AG04450 (cell line): ENCODE measurements around the gene GOLGA1. TPM values are rescaled to one million over a fixed set of nuclear protein-coding genes. Genes with fewer than 3 reads are reported as not detected.
"Not testable (repeated sequence)": the region's sequence is repeated elsewhere in the genome, so short reads cannot be mapped to it uniquely, and the experiment has no call there.

Experiments used
- CTCF ChIA-PET: fragments of 300-600, 350-600 bp; formaldehyde crosslinking; extraction: SDS; loops from one replicate; lab custom pipeline; 2022; ENCODE audit warnings: antibody characterized with exemption, inconsistent platforms; lab: Charles Lee
- POLR2A ChIA-PET: fragments of 350-600 bp; formaldehyde crosslinking; extraction: SDS; loops from one replicate; lab custom pipeline; 2021; ENCODE audit warnings: antibody characterized with exemption, inconsistent platforms; lab: Yijun Ruan, JAX
- DNase-seq: peaks from one replicate; pipeline ENCODE4 v3.0.0-alpha.2; 2011; ENCODE audit warnings: low read depth, low spot score
- H3K27ac ChIP-seq: one replicate; pipeline ENCODE4 v1.5.1; 2012; ENCODE audit warnings: low read depth, low read length, control low read depth
- H3K27me3 ChIP-seq: one replicate; pipeline ENCODE4 v1.6.0; 2012; ENCODE audit warnings: low read length; ENCODE audit not compliant: control insufficient read depth, insufficient read depth
- H3K4me3 ChIP-seq: 2 replicates; pipeline ENCODE4 v1.5.1; 2011; ENCODE audit warnings: mild to moderate bottlenecking, low read depth, low read length, control low read depth
- H3K9me3 ChIP-seq: 2 replicates; pipeline ENCODE4 v1.5.1; 2012; ENCODE audit warnings: low read length; ENCODE audit not compliant: control insufficient read depth, insufficient read depth
- polyA plus RNA-seq: library from polyadenylated mRNA; depleted of rRNA; stranded (reverse); fragments of >200 nt; gene quantifications from 2 replicates; pipeline ENCODE4 v1.2.3, GENCODE V29; 2011
- TF ChIP-seq, protein P1 (sequence below): IDR thresholded peaks from 2 replicates; pipeline ENCODE4 v1.5.1; 2011; ENCODE audit warnings: low read depth, low read length, control low read depth, inconsistent platforms

GOLGA1 gene
- polyA plus RNA-seq, 1 experiment = 13.1 TPM

DNA sequence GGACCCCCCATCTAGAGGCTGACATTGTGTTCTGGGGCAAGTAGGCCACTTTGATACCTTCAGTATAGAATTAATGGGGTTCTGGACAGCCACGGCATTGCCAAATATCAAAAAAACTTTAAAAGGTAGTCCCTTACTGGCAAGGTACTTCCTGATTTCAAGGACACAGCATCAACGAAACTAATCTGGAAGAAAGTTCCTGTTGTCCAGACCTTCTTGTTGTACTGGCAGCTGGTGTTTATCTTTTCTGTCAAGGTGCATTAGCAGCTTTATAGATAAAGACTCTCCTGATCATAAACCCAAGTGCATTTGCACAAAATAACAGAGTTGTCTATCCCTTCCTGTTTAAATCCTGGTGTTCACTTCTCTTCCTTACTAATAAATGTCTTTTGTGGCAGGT lies 23.7 kb upstream of the GOLGA1 start:
- TF ChIP-seq, protein P1, sequence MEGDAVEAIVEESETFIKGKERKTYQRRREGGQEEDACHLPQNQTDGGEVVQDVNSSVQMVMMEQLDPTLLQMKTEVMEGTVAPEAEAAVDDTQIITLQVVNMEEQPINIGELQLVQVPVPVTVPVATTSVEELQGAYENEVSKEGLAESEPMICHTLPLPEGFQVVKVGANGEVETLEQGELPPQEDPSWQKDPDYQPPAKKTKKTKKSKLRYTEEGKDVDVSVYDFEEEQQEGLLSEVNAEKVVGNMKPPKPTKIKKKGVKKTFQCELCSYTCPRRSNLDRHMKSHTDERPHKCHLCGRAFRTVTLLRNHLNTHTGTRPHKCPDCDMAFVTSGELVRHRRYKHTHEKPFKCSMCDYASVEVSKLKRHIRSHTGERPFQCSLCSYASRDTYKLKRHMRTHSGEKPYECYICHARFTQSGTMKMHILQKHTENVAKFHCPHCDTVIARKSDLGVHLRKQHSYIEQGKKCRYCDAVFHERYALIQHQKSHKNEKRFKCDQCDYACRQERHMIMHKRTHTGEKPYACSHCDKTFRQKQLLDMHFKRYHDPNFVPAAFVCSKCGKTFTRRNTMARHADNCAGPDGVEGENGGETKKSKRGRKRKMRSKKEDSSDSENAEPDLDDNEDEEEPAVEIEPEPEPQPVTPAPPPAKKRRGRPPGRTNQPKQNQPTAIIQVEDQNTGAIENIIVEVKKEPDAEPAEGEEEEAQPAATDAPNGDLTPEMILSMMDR = no peak
- ChIA-PET POLR2A (no interaction called here), CTCF (interaction anchor here (0.7 kb wide), 1 partner anchor 420 kb away, joined by 4 read pairs; no protein-coding TSS in a partner anchor)
- Histone ChIP-seq H3K4me3 (no peak overlapping the region), H3K27ac (no peak overlapping the region), H3K27me3 (no peaks in the 10 kb centered on the region), H3K9me3 (no peaks in the 10 kb centered on the region)
- DNase-seq = no peak

DNA sequence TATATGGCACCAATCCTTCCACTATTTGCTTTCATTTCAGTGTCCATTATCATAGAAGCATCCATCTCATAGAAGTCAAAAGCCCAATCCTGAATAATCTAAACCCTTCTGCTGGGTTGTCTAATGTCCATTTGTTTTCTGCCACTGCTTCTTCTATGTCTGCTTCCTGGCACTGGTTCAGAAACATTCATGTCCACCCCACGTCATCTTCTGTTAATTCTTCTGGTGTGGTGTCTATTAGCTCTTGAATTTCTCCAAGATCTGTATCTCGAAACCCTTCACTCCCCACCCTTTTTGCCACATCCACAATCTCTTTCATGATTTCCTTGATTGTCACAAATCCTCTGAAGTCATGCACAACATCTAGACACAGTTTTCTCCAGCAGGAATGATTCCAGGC lies 23.2 kb upstream of the GOLGA1 start:
- TF ChIP-seq, protein P1 = no peak
- DNase-seq = no peak
- no peaks in the 10 kb centered on the region for H3K9me3 ChIP-seq
- no peak overlapping the region for H3K27ac ChIP-seq
- no peaks in the 10 kb centered on the region for H3K27me3 ChIP-seq
- POLR2A ChIA-PET = no interaction called here
- H3K4me3 ChIP-seq = no peak overlapping the region
- CTCF ChIA-PET = interaction anchor here (0.7 kb wide), 1 partner anchor 421 kb away, joined by 4 read pairs; no protein-coding TSS in a partner anchor

DNA sequence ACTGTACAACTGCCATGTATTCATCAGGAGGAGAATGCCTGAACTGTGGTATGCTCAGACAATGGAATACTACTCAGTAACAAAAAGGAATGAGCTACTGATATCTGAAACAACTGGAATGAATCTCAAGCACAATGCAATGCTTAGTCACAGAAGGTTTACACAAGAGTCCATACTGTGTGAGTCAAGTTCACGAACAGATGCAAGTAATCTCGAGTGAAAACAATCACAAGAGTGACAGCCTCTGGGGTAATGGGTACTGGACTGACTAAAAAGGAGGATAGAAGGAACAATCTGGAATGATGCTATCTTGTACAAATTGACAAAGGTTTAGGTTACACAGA lies 19.5 kb upstream of the GOLGA1 start:
- POLR2A ChIA-PET = interaction anchor here (1.0 kb wide), 1 partner anchor 273 kb away, joined by 4 read pairs; no protein-coding TSS in a partner anchor
- no peaks in the 10 kb centered on the region for H3K9me3 ChIP-seq
- no peak overlapping the region for H3K4me3 ChIP-seq
- TF ChIP-seq, protein P1 = no peak
- peak overlapping the region; percentile 69 for H3K27ac ChIP-seq
- CTCF ChIA-PET = no interaction called here
- DNase-seq = no peak
- no peaks in the 10 kb centered on the region for H3K27me3 ChIP-seq

DNA sequence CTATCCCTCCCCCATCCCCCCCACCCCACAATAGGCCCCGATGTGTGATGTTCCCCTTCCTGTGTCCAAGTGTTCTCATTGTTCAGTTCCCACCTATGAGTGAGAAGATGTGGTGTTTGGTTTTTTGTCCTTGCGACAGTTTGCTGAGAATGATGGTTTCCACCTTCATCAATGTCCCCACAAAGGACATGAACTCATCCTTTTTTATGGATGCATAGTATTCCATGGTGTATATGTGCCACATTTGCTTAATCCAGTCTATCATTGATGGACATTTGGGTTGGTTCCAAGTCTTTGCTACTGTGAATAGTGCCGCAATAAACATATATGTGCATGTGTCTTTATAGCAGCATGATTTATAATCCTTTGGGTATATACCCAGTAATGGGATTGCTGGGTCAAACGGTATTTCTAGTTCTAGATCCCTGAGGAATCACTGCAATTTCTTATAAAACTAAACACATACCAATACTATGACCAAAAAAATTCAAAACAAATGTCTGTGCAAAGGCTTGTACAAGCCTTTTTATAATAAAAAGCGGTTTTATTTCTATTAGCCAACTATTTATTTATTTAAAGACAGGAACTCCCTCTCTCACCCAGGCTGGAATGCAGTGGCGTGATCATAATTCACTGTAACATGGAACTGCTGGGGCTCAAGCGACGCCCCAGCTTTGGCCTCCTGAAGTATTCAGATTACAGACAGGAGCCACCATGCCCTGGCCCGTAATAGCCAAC lies 19.0 kb upstream of the GOLGA1 start:
- not testable (repeated sequence) for DNase-seq, H3K4me3 ChIP-seq, H3K27me3 ChIP-seq, H3K9me3 ChIP-seq
- CTCF ChIA-PET = interaction anchor here (0.7 kb wide), 1 partner anchor 177 kb away, joined by 3 read pairs; no protein-coding TSS in a partner anchor
- POLR2A ChIA-PET = interaction anchor here (1.0 kb wide), 1 partner anchor 274 kb away, joined by 4 read pairs; no protein-coding TSS in a partner anchor
- H3K27ac ChIP-seq = peak overlapping the region; percentile 69

DNA sequence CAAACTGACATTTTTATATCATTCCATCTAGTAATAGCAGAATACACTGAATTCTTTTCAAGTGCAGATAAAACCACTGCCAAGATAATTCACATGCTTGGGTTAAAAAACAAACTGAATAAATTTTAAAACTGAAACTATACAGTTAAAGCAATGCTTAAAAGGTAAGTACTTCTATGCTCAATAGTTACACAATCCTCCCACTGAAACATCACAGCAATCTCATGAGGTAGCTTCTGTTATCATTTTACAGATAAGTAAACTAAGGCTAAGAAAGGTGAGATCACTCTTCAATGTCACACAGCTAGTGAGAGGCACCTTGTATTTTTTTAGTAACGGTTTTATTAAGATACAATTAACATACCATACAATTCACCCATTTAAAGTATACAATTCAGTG lies 13.4 kb upstream of the GOLGA1 start:
- H3K27me3 ChIP-seq = no peaks in the 10 kb centered on the region
- TF ChIP-seq, protein P1 = no peak
- H3K27ac ChIP-seq = no peak overlapping the region
- ChIA-PET CTCF (no interaction called here), POLR2A (no interaction called here)
- no peak overlapping the region for H3K4me3 ChIP-seq
- no peak for DNase-seq
- no peaks in the 10 kb centered on the region for H3K9me3 ChIP-seq
